ENCODE measurements around the gene HIGD1B.
"Not testable (repeated sequence)": the region's sequence is repeated elsewhere in the genome, so short reads cannot be mapped to it uniquely, and the experiment has no call there.

DNA sequence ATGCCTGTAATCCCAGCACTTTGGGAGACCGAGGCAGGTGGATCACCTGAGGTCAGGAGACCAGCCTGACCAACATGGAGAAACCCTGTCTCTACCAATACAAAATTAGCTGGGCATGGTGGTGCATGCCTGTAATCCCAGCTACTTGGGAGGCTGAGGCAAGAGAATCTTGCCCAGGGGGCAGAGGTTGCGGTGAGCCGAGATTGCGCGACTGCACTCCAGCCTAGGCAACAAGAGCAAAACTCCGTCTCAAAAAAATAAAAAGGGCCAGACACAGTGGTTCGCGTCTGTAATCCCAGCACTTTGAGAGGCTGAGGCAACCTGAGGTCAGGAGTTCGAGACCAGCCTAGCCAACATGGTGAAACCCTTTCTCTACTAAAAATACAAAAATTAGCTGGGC lies 22.4 kb upstream of the HIGD1B start:
- TF ChIP-seq, protein P1, sequence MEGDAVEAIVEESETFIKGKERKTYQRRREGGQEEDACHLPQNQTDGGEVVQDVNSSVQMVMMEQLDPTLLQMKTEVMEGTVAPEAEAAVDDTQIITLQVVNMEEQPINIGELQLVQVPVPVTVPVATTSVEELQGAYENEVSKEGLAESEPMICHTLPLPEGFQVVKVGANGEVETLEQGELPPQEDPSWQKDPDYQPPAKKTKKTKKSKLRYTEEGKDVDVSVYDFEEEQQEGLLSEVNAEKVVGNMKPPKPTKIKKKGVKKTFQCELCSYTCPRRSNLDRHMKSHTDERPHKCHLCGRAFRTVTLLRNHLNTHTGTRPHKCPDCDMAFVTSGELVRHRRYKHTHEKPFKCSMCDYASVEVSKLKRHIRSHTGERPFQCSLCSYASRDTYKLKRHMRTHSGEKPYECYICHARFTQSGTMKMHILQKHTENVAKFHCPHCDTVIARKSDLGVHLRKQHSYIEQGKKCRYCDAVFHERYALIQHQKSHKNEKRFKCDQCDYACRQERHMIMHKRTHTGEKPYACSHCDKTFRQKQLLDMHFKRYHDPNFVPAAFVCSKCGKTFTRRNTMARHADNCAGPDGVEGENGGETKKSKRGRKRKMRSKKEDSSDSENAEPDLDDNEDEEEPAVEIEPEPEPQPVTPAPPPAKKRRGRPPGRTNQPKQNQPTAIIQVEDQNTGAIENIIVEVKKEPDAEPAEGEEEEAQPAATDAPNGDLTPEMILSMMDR (conservative IDR thresholded peaks at IDR 0.05; ENCODE audit: low read depth, low read length), result not testable (repeated sequence)
- TF ChIP-seq RAD21 (IDR thresholded peaks at IDR 0.05; ENCODE audit: low read length); POLR2A (IDR thresholded peaks at IDR 0.05; ENCODE audit: low read depth, low read length); FOS (IDR thresholded peaks at IDR 0.05; ENCODE audit: low read depth, low read length); BHLHE40 (IDR thresholded peaks at IDR 0.05; ENCODE audit: low read depth, low read length); MAZ (IDR thresholded peaks at IDR 0.05; ENCODE audit: borderline replicate concordance, low read depth, low read length); CEBPB (IDR thresholded peaks at IDR 0.05; ENCODE audit: low read depth, low read length): not testable (repeated sequence)
- TF ChIP-seq, protein P2, sequence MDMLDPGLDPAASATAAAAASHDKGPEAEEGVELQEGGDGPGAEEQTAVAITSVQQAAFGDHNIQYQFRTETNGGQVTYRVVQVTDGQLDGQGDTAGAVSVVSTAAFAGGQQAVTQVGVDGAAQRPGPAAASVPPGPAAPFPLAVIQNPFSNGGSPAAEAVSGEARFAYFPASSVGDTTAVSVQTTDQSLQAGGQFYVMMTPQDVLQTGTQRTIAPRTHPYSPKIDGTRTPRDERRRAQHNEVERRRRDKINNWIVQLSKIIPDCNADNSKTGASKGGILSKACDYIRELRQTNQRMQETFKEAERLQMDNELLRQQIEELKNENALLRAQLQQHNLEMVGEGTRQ (IDR thresholded peaks at IDR 0.05; ENCODE audit: low read depth, low read length), result not testable (repeated sequence)
- TF ChIP-seq, protein P3, sequence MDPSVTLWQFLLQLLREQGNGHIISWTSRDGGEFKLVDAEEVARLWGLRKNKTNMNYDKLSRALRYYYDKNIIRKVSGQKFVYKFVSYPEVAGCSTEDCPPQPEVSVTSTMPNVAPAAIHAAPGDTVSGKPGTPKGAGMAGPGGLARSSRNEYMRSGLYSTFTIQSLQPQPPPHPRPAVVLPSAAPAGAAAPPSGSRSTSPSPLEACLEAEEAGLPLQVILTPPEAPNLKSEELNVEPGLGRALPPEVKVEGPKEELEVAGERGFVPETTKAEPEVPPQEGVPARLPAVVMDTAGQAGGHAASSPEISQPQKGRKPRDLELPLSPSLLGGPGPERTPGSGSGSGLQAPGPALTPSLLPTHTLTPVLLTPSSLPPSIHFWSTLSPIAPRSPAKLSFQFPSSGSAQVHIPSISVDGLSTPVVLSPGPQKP (IDR thresholded peaks at IDR 0.05; ENCODE audit: borderline replicate concordance, low read depth, low read length), result not testable (repeated sequence)

Data from IMR-90 (cell line).